PC-3 (cell line): ENCODE data around the gene UBE2H. TPM values are rescaled to one million over a fixed set of nuclear protein-coding genes. Genes with fewer than 3 reads are reported as not detected.

ENCODE experiments used
- ATAC-seq: fragments of 200-7000 bp; cut with Tn5 transposase; 2 replicates; pipeline ENCODE4 v1.9.1; 2020; ENCODE audit warnings: mild to moderate bottlenecking, moderate library complexity
- BruUV-seq: library from RNA; stranded (reverse); fragments of 400-500 nt; replicated peaks from 2 replicates; lab custom pipeline; 2021; lab: Mats Ljungman, UMichigan
- CTCF ChIA-PET: fragments of 300-600 bp; sonication (Branson Sonifier 250); formaldehyde crosslinking; loops from one replicate; lab custom pipeline; 2022; ENCODE audit warnings: antibody characterized with exemption; lab: Charles Lee
- POLR2A ChIA-PET: fragments of 300-600 bp; sonication (Branson Sonifier 250); formaldehyde crosslinking; loops from one replicate; lab custom pipeline; 2022; ENCODE audit warnings: antibody characterized with exemption; ENCODE audit not compliant: unreplicated experiment; lab: Charles Lee
- DNase-seq: peaks from one replicate; pipeline ENCODE4 v3.0.0-alpha.2; 2015
- H2AFZ ChIP-seq: fragments of 300-600 bp; sonication (generic); 2 replicates; pipeline ENCODE4 v1.6.0; 2016; ENCODE audit warnings: antibody characterized with exemption, low read length
- H3F3A ChIP-seq: fragments of 300-600 bp; sonication (generic); one replicate; pipeline ENCODE4 v1.6.0; 2017; ENCODE audit warnings: antibody characterized with exemption, low read length, control low read depth, mild to moderate bottlenecking; ENCODE audit not compliant: unreplicated experiment
- H3K27ac ChIP-seq: fragments of 300-600 bp; sonication (generic); 2 replicates; pipeline ENCODE4 v1.5.1; 2016; ENCODE audit warnings: mild to moderate bottlenecking, low read length
- H3K27me3 ChIP-seq: fragments of 300-600 bp; sonication (generic); 2 replicates; pipeline ENCODE4 v1.6.1; 2016; ENCODE audit warnings: low read length, mixed read lengths
- H3K36me3 ChIP-seq: fragments of 300-600 bp; sonication (generic); 2 replicates; pipeline ENCODE4 v1.6.1; 2016; ENCODE audit warnings: low read depth, mixed run types, low read length, mixed read lengths
- H3K4me1 ChIP-seq: fragments of 300-600 bp; sonication (generic); 2 replicates; pipeline ENCODE4 v1.5.1; 2016; ENCODE audit warnings: low read length; ENCODE audit not compliant: insufficient read depth
- H3K4me2 ChIP-seq: fragments of 300-600 bp; sonication (generic); 2 replicates; pipeline ENCODE4 v1.6.0; 2016; ENCODE audit warnings: low read length
- H3K4me3 ChIP-seq: fragments of 300-600 bp; sonication (generic); 2 replicates; pipeline ENCODE4 v1.5.1; 2016; ENCODE audit warnings: mild to moderate bottlenecking, low read length, mixed read lengths
- H3K79me2 ChIP-seq: fragments of 300-600 bp; sonication (generic); 2 replicates; pipeline ENCODE4 v1.6.1; 2017; ENCODE audit warnings: low read length, mixed read lengths
- H3K9ac ChIP-seq: fragments of 300-600 bp; sonication (generic); 2 replicates; pipeline ENCODE4 v1.6.0; 2016; ENCODE audit warnings: mild to moderate bottlenecking, low read length
- H3K9me2 ChIP-seq: fragments of 300-600 bp; sonication (generic); replicated peaks from 2 replicates; pipeline ENCODE4 v1.6.1; 2016; ENCODE audit warnings: mixed run types, low read length, mixed read lengths
- H3K9me3 ChIP-seq: fragments of 300-600 bp; sonication (generic); 2 replicates; pipeline ENCODE4 v1.6.1; 2016; ENCODE audit warnings: low read length, mixed read lengths
- H4K20me1 ChIP-seq: fragments of 300-600 bp; sonication (generic); 2 replicates; pipeline ENCODE4 v1.6.1; 2016; ENCODE audit warnings: low read length, mixed read lengths
- EZH2 ChIP-seq: fragments of 300-600 bp; sonication (generic); IDR thresholded peaks from one replicate; pipeline ENCODE4 v1.6.1; 2017; ENCODE audit warnings: antibody characterized with exemption, mild to moderate bottlenecking, low read length; ENCODE audit not compliant: unreplicated experiment
- EZH2phosphoT487 ChIP-seq: fragments of 300-600 bp; sonication (generic); IDR thresholded peaks from 2 replicates; pipeline ENCODE4 v1.6.1; 2018; ENCODE audit warnings: mild to moderate bottlenecking, antibody characterized with exemption, low read length, borderline replicate concordance
- intact Hi-C: fragments of 100-400 bp; cut with micrococcal nuclease; formaldehyde crosslinking; loops from 2 replicates; pipeline ENCODE4 v1.9.0; 2023
- total RNA-seq: library from RNA; depleted of rRNA; stranded (reverse); fragments of >200 nt; gene quantifications from 2 replicates; pipeline ENCODE4 v1.2.3, GENCODE V29; 2014
- TF ChIP-seq, protein P1 (sequence below): fragments of 300-600 bp; sonication (generic); conservative IDR thresholded peaks from 2 replicates; pipeline ENCODE4 v1.5.1; 2017; ENCODE audit warnings: antibody characterized with exemption, low read depth, mild to moderate bottlenecking, low read length

UBE2H gene
- total RNA-seq, 1 experiment from 2014 or later: 62.5 TPM

GRCh38 chr7:129859183-129859582 lies 93.6 kb downstream of the UBE2H start:
- no TSS peak for BruUV-seq
- ChIA-PET POLR2A (interaction anchor here (0.6 kb wide), 1 partner anchor 84 kb away, joined by 3 read pairs; no protein-coding TSS in a partner anchor), CTCF (no interaction called here)
- intact Hi-C loops: no loop called here
- TF ChIP-seq EZH2: no peak
- TF ChIP-seq EZH2phosphoT487: no peak
- TF ChIP-seq, protein P1, sequence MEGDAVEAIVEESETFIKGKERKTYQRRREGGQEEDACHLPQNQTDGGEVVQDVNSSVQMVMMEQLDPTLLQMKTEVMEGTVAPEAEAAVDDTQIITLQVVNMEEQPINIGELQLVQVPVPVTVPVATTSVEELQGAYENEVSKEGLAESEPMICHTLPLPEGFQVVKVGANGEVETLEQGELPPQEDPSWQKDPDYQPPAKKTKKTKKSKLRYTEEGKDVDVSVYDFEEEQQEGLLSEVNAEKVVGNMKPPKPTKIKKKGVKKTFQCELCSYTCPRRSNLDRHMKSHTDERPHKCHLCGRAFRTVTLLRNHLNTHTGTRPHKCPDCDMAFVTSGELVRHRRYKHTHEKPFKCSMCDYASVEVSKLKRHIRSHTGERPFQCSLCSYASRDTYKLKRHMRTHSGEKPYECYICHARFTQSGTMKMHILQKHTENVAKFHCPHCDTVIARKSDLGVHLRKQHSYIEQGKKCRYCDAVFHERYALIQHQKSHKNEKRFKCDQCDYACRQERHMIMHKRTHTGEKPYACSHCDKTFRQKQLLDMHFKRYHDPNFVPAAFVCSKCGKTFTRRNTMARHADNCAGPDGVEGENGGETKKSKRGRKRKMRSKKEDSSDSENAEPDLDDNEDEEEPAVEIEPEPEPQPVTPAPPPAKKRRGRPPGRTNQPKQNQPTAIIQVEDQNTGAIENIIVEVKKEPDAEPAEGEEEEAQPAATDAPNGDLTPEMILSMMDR: no peak
- no peaks in the 10 kb centered on the region for H4K20me1 ChIP-seq
- H3K9me3 ChIP-seq: no peaks in the 10 kb centered on the region
- H3K4me3 ChIP-seq: no peak overlapping the region
- peaks cover 5% of the 10 kb centered on the region; the same call in 1 of the 2 replicates for H3K36me3 ChIP-seq
- no peak overlapping the region for H2AFZ ChIP-seq
- no peak overlapping the region for H3K27ac ChIP-seq
- H3K9ac ChIP-seq: no peak overlapping the region
- peaks cover 15% of the 10 kb centered on the region for H3K79me2 ChIP-seq
- no peaks in the 10 kb centered on the region for H3K9me2 ChIP-seq
- no peaks in the 10 kb centered on the region for H3F3A ChIP-seq
- ATAC-seq (no peak), DNase-seq (no peak)
- no peak overlapping the region for H3K4me2 ChIP-seq
- H3K4me1 ChIP-seq: peaks cover 27% of the 10 kb centered on the region
- H3K27me3 ChIP-seq: no peaks in the 10 kb centered on the region

GRCh38 chr7:129858490-129858889 lies 94.3 kb downstream of the UBE2H start:
- no peaks in the 10 kb centered on the region for H3K9me3 ChIP-seq
- ChIA-PET CTCF (no interaction called here), POLR2A (interaction anchor here (0.6 kb wide), 1 partner anchor 84 kb away, joined by 3 read pairs; no protein-coding TSS in a partner anchor)
- no peak overlapping the region for H3K4me3 ChIP-seq
- H3K79me2 ChIP-seq: peaks cover 15% of the 10 kb centered on the region
- no peaks in the 10 kb centered on the region for H4K20me1 ChIP-seq
- intact Hi-C loops: no loop called here
- BruUV-seq: no TSS peak
- TF ChIP-seq EZH2: no peak
- TF ChIP-seq EZH2phosphoT487: no peak
- TF ChIP-seq, protein P1: no peak
- no peak overlapping the region for H3K9ac ChIP-seq
- H3K27me3 ChIP-seq: no peaks in the 10 kb centered on the region
- H3K4me1 ChIP-seq: peaks cover 34% of the 10 kb centered on the region
- no peak overlapping the region for H2AFZ ChIP-seq
- peaks cover 4% of the 10 kb centered on the region for H3F3A ChIP-seq
- H3K9me2 ChIP-seq: no peaks in the 10 kb centered on the region
- DNase-seq: no peak
- peaks cover 5% of the 10 kb centered on the region; the same call in 1 of the 2 replicates for H3K36me3 ChIP-seq
- H3K27ac ChIP-seq: no peak overlapping the region
- H3K4me2 ChIP-seq: no peak overlapping the region
- no peak for ATAC-seq

- H3K79me2 ChIP-seq: peaks cover 9% of the 10 kb centered on the region; the same call in 1 of the 2 replicates
- 0 out of 2 replicates have a peak, but pooled peaks cover 3% of the 10 kb centered on the region for H4K20me1 ChIP-seq
- CTCF ChIA-PET: no interaction called here
- no peaks in the 10 kb centered on the region for H3K9me3 ChIP-seq
- peaks cover 41% of the 10 kb centered on the region for H3K4me1 ChIP-seq
- peaks cover 11% of the 10 kb centered on the region for H3F3A ChIP-seq
- no peaks in the 10 kb centered on the region for H3K27me3 ChIP-seq
- no peak for TF ChIP-seq EZH2phosphoT487
- TF ChIP-seq, protein P1: no peak
- no peak for TF ChIP-seq EZH2
- intact Hi-C loops: no loop called here
- no TSS peak for BruUV-seq
- no peaks in the 10 kb centered on the region for H3K9me2 ChIP-seq
- no peak overlapping the region for H3K4me2 ChIP-seq
- DNase-seq (no peak), ATAC-seq (no peak)
- no peak overlapping the region for H3K9ac ChIP-seq
- no peak overlapping the region for H2AFZ ChIP-seq
- no peak overlapping the region for H3K27ac ChIP-seq
- H3K36me3 ChIP-seq: peaks cover 5% of the 10 kb centered on the region; the same call in 1 of the 2 replicates
- POLR2A ChIA-PET: interaction anchor here (0.6 kb wide), 1 partner anchor 94 kb away, joined by 5 read pairs; no protein-coding TSS in a partner anchor
- no peak overlapping the region for H3K4me3 ChIP-seq
Measured at GRCh38 chr7:129857313-129857712, 95.4 kb downstream of the UBE2H start.
